Breast epithelium (tissue), 4 donors: ENCODE results near the gene THRAP3. TPM values are rescaled to one million over a fixed set of nuclear protein-coding genes. Genes with fewer than 3 reads are reported as not detected.

Experiments used
- DNase-seq, 2 donors: peaks; one replicate each; pipeline ENCODE4 v3.0.0-alpha.2; 2019; ENCODE audit warnings: low spot score in 2 of 2
- H3K27ac ChIP-seq, 2 donors: fragments of 200-600 bp; sonication (generic) in 1 of 2; one replicate each; pipeline ENCODE4 v1.5.1; 2016 to 2019; ENCODE audit warnings: mild to moderate bottlenecking in 1 of 2
- H3K27me3 ChIP-seq, 2 donors: fragments of 200-600 bp; sonication (generic) in 1 of 2; one replicate each; pipeline versions ENCODE4 v1.5.1 to v1.6.0; 2017 to 2019; ENCODE audit warnings: control low read depth in 1 of 2, mild to moderate bottlenecking in 1 of 2
- H3K36me3 ChIP-seq: fragments of 200-600 bp; one replicate; pipeline ENCODE4 v1.5.1; 2019
- H3K4me1 ChIP-seq, 2 donors: fragments of 200-600 bp; sonication (generic); one replicate each; pipeline ENCODE4 v1.5.1; 2016 to 2019; ENCODE audit warnings: control low read depth in 1 of 2
- H3K4me3 ChIP-seq, 3 donors: fragments of 200-600 bp; sonication (generic); 1 replicate in 2 of 3; 2 replicates in 1 of 3; pipeline ENCODE4 v1.5.1; 2016 to 2019; ENCODE audit warnings: mild to moderate bottlenecking in 3 of 3, moderate library complexity in 2 of 3
- H3K9me3 ChIP-seq, 2 donors: fragments of 200-600 bp; sonication (generic) in 1 of 2; one replicate each; pipeline ENCODE4 v1.5.1; 2016 to 2019; ENCODE audit warnings: control low read depth in 1 of 2
- CTCF ChIP-seq, 3 donors: fragments of 450-650 bp; IDR thresholded peaks; one replicate each; pipeline ENCODE4 v1.5.1; 2016 to 2017; ENCODE audit warnings: antibody characterized with exemption in 3 of 3, mild to moderate bottlenecking in 3 of 3, moderate library complexity in 3 of 3
- POLR2A ChIP-seq: fragments of 450-650 bp; IDR thresholded peaks from one replicate; pipeline ENCODE4 v1.6.1; 2016; ENCODE audit warnings: antibody characterized with exemption, mild to moderate bottlenecking, moderate library complexity
- POLR2AphosphoS5 ChIP-seq, 3 donors: sonication (generic); formaldehyde crosslinking; IDR thresholded peaks; one replicate each; pipeline ENCODE4 v1.6.1; 2017; ENCODE audit warnings: antibody characterized with exemption in 3 of 3
- intact Hi-C: fragments of 100-400 bp; cut with DNase I; formaldehyde crosslinking; loops from one replicate; pipeline ENCODE4 v1.15.1; 2023; ENCODE audit warnings: low total_unique reads
- total RNA-seq, 3 donors: library from RNA; depleted of rRNA; stranded (reverse); fragments of >200 nt; gene quantifications; one replicate each; pipeline ENCODE4 v1.1.0, GENCODE V29; 2016

Gene THRAP3
- total RNA-seq, 3 donors from 2014 or later: 81.6 to 128 (median 122) TPM

- DNase-seq: peak in 1 of 2 donors; percentile 16
- no peaks in the 10 kb centered on the region for H3K36me3 ChIP-seq
- H3K4me1 ChIP-seq: no peaks in the 10 kb centered on the region
- H3K4me3 ChIP-seq: no peak overlapping the region
- H3K27me3 ChIP-seq: no peaks in the 10 kb centered on the region
- no peak overlapping the region for H3K27ac ChIP-seq
- H3K9me3 ChIP-seq: no peaks in the 10 kb centered on the region
- no peak for TF ChIP-seq POLR2AphosphoS5 (IDR thresholded peaks at IDR 0.05)
- TF ChIP-seq CTCF (IDR thresholded peaks at IDR 0.05): no peak
- TF ChIP-seq POLR2A: no peak
- intact Hi-C loops: no loop called here
These were observed 79.6 kb downstream of the THRAP3 start for GRCh38 chr1:36303650-36304360.

- peak in 1 of 2 donors; percentile 16 for DNase-seq
- Histone ChIP-seq H3K4me3 (no peak overlapping the region), H3K36me3 (no peaks in the 10 kb centered on the region), H3K4me1 (no peaks in the 10 kb centered on the region), H3K27ac (no peak overlapping the region), H3K9me3 (no peaks in the 10 kb centered on the region), H3K27me3 (no peaks in the 10 kb centered on the region)
- intact Hi-C loops: no loop called here
- TF ChIP-seq CTCF (IDR thresholded peaks at IDR 0.05) (no peak), POLR2A (no peak), POLR2AphosphoS5 (IDR thresholded peaks at IDR 0.05) (no peak)
These were observed 80.3 kb downstream of the THRAP3 start for GRCh38 chr1:36304521-36304920.

- intact Hi-C loops: no loop called here
- H3K36me3 ChIP-seq: no peaks in the 10 kb centered on the region
- H3K4me1 ChIP-seq: no peaks in the 10 kb centered on the region
- H3K9me3 ChIP-seq: no peaks in the 10 kb centered on the region
- H3K27ac ChIP-seq: peak overlapping the region; percentile 92
- H3K27me3 ChIP-seq: no peaks in the 10 kb centered on the region
- peak in 1 of 2 donors; percentile 17 for DNase-seq
- no peak for TF ChIP-seq POLR2A
- TF ChIP-seq POLR2AphosphoS5 (IDR thresholded peaks at IDR 0.05): no peak
- TF ChIP-seq CTCF (IDR thresholded peaks at IDR 0.05): no peak
- peak overlapping the region in 1 of 3 donors; percentile 78 for H3K4me3 ChIP-seq
These were observed 81.0 kb downstream of the THRAP3 start for GRCh38 chr1:36304970-36305914.

GRCh38 chr1:36305915-36306209 is 81.6 kb downstream of the THRAP3 start:
- TF ChIP-seq CTCF (IDR thresholded peaks at IDR 0.05) (no peak), POLR2AphosphoS5 (IDR thresholded peaks at IDR 0.05) (no peak), POLR2A (no peak)
- peak overlapping the region; percentile 92 for H3K27ac ChIP-seq

More at GRCh38 chr1:36305915-36306209, 81.6 kb downstream of the THRAP3 start:
- no peaks in the 10 kb centered on the region for H3K9me3 ChIP-seq
- no peaks in the 10 kb centered on the region for H3K4me1 ChIP-seq
- intact Hi-C loops: no loop called here
- DNase-seq: no peak
- no peaks in the 10 kb centered on the region for H3K36me3 ChIP-seq
- no peaks in the 10 kb centered on the region for H3K27me3 ChIP-seq
- H3K4me3 ChIP-seq: peak overlapping the region; percentile 72 to 78 (median 78)
